CD4-positive, alpha-beta T cell treated with Interleukin-2 at 100 ng/mL for 4 hours (primary cell): ENCODE results near the gene SLC14A1.
A peak's percentile ranks its signal among the peaks of the same experiment; 100 is the strongest.
"Not testable (repeated sequence)": the region's sequence is repeated elsewhere in the genome, so short reads cannot be mapped to it uniquely, and the experiment has no call there.

Source experiments
- DNase-seq: peaks from one replicate; pipeline ENCODE4 v3.0.0-alpha.2; 2020; ENCODE audit warnings: low spot score

SLC14A1 gene

DNA sequence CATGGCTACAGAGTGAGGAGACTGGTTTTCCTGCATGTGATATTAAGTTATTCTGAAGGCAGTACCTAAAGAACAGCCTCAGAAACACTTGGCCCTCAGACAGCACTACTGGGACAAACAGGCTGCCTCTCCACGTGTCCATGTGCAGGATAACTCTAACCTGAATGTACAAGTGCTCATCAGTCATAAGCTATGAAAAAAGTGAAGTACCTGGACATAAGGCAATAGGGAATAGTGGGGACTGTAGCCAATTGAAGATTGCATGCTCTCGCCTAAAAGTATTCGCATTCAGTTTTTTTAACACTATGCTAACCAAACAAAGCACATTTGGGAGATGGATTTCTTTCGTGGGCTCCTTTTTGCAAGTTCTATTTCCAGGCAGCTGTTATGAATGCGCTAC is 33.0 kb downstream of the SLC14A1 start:
- DNase-seq, result no peak

DNA sequence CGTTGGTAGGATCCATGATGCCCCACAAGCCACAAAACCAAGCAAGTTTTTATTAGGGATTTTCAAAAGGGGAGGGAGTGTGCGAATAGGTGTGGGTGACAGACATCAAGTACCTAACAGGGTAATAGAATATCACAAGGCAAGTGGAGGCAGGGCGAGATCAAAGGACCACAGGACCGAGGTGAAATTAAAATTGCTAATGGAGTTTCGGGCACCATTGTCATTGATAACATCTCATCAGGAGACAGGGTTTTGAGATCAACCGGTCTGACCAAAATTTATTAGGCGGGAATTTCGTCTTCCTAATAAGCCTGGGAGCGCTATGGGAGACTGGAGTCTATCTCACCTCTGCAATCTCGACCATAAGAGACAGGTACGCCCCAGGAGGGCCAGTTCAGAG is 33.7 kb downstream of the SLC14A1 start:
- not testable (repeated sequence) for DNase-seq

DNA sequence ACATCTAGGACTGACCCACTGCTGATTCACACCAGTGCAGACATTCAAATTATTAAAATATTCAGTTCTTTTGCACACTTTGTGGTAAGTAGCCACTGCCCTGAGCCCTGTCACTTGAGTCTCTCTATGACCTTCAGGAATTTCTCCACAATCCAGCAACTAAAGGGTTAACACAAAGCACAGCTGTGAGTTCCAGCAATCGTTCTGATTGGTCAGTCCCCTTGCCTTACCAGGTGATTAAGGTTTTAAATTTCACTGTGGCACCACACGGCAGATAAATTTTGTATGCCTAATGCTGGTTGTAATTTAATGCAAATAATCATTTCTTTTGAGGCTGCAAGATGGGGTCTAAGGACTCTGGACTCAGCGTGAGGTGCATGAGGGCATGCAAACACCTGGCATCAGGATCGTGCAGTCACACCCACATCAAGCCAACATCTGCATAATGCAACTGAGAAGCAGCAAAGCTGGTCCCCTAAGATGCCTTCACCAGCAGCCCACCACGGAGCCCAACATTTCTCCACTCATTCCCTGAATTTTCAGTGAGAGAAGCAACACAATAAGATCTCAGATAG is 36.6 kb downstream of the SLC14A1 start:
- no peak for DNase-seq

DNA sequence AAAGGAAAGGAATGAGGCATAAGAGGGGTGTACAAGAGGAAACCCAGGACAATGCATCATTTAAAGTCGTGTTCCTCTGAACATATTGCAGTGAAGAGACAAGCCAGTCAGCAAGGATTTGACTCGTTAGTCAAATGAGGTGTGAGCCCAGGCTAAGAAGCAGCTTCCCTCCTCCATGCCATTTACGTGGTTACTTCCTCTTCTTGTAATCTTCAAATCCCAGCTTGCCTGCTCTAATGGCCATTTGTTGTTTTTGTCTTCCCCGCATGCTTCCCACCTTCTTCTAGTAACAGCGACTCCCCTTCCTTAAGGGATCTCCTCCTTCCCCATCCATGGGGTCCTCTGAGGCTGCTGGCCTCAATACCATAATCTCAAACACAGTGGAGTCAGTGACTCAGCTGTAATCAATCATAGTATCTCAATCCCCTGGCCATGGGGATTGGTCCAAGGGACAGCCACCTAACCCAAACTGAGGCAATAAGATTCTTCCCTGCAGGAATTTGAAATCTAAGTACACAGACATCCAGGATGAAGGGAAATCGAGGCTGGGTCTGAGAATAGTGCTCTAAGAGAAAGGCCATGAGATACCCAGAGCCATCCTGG is 37.6 kb downstream of the SLC14A1 start:
- no peak for DNase-seq

DNA sequence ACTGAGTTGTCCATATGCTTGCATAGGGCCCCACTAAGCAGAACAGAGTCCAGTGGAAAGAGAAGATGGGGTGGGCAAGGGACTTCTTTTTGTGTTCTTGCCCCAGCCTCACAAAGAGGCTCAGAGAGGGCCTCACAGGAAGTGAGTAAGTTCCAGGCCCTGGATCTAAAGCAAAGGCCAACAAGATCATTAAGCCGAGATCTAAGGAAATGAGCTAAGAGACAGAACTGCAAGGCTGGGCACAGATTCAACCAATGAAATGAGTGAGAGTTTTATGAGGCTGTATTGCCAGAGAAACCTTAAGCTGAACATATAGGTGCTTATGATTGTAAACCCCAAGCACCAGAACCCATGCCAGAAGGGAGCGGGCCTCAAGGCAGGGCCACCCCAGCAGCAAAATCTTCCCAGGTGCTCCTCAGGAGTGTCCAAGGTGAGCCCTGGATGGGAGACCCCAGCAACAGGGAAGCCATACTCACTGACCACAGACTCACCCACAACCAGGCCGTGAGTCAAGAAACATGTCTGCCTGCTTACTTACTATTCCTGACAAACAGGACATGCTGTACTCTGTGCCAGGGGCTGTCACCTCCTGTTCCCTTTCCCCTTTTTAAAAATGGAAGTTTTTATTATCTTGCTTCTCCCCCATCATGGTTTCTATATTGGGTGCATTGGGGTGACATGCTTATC is 40.2 kb downstream of the SLC14A1 start:
- DNase-seq, result no peak

DNA sequence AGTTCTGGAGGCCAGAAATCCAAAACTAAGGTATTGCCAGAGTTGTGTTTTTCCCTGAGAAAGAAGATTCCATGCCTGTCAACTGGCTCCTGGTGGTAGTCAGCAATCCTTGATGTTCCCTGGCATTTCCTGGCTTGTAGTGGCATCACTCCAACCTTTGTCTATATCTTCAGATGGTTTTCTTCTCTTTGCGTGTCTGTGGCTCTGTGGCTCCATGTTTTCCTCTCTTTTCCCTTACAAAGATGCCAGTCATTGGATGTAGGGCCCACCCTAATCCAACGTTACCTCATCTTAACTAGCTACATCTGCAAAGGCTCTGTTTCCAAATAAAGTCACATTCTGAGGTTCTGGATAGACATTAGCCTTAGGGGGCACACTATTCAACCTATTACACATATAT is 41.8 kb downstream of the SLC14A1 start:
- no peak for DNase-seq

DNA sequence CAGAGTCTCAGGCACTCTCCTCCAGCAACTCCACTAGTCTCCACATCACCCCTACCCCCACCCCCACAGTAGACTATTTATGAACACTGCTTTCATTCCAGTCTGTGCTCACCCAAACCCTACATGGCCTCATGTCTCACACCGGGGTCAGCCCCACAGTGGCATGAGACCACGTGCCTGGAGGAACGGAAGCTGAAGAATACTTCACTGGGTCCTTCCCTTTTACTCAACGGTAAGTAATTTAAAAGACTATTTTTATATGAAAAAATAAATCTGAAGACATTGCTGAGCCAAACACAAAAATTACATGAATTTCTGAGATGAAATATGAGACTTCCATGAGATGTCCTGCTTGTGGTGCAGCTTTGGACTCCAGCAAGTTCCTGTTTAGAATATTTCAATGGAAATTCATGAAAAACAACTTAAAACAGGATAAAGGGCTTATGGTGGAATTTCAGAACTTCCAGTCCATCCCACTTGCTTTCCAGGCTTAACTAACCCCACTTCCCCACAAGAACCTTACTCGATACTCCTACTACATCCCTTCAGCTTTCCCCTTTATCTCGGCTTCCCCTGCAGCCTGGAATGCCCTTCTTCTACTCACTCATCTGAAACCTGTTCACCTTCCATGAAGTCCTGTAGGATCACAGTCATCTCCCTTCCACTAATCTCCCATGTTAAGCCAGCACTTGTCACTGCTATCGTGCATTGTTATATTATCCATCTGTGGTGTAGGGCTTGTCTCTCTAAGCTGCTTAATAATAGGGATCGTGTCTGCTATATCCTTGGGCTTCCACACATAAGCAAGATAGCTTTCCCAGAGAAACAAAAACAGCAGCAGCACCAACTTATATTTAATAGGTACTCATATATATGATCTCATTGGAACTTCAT is 47.9 kb downstream of the SLC14A1 start:
- no peak for DNase-seq

DNA sequence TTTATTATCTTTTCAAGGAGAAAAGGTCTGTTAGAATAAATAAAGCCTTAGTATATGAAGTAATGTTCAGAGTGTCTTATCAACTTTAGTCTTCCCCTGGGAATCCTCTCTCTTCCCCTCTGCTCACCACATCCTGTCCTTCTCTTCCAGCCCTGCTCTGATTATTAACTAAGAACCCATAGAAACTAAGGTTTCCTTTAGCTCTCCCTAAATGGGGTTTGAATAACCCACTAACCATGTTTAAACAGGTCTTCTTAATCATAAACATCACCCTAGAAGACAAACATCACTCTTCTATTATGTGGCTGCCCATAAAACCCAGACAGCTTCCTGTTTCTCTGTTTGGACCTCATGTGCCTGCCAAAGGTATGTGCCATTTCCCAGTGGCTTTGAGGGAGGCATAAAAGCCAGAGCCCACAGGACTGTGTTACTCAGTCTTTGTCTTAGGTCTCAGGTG is 50.1 kb downstream of the SLC14A1 start:
- DNase-seq, result peak; percentile 33

DNA sequence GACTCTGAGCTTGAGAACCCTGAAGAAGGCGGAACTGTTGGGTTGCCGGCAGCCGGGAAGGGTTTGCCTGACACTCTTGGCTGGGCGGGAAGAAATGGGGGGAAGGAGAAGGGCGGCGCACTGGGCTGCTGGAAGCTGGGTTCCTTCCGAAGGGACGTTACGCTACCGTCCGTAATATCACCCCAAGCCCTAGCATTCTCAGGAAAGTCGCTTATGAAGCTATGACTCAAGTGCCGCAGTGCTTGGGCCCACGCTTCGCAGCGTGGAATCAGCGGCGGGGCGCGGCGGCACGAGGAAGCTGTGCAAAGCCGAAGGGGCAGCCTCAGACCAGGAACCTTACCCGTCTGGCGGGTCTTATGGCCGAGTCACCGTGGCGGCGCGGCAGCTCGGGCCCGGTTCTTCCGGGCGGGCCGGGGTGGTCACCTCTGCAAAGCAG is 51.3 kb downstream of the SLC14A1 start:
- peak; percentile 46 for DNase-seq

DNA sequence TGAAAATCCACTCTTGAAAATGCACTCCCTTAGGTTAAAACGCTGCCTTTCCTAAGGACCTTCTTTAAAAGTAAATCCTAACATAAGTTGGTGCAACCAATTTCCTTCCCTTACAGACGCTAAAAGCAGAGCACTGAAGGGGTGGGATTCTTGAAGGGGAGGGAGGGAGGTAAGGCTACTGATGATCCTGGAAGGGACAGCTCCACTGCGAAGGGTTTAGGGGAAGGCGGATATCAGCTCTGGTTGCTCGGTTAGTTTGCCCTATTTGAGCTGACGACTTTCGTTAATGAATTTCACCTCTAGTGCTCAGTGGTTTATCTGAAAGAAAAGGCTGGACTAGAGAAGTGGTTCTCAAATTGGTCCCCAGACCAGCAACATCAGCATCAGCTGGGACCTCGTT is 51.8 kb downstream of the SLC14A1 start:
- no peak for DNase-seq

DNA sequence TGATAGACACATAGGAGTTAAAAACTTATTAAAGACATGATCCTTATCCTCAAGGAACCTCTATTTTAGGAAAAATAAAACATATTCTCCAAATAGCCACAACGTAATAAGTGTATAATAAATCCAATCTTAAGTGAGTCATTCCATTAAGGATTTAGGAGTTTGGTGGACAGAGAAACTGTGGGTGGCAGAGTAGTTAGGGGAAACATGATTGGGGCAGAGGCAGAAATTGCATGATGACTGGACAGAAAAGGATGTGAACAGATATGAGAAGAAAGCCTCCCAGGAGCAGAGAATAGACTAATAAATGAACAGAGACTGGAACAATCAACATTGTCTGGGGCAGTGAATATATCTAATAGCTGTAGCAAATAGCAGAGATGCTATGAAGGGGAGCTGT is 53.4 kb downstream of the SLC14A1 start:
- DNase-seq, result no peak

DNA sequence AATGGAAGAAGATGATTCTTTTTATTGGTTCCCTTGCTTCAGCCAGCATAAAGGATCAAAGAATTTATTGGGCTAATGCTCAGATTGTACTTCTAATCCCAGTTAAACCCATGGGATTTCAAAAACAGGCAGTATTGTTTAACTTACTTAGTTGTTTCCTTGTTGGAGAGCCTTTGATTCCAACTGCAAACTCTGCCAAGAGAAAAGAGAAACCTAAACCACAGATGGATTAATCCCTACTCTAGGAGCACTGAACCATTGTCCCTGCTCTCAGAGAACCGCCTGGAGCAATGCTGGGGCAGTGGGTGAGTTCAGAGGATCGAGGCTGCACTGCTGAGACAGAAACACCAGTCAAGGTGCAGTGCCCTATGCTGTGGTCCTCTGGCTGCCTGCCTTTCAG is 56.6 kb downstream of the SLC14A1 start:
- DNase-seq, result no peak

DNA sequence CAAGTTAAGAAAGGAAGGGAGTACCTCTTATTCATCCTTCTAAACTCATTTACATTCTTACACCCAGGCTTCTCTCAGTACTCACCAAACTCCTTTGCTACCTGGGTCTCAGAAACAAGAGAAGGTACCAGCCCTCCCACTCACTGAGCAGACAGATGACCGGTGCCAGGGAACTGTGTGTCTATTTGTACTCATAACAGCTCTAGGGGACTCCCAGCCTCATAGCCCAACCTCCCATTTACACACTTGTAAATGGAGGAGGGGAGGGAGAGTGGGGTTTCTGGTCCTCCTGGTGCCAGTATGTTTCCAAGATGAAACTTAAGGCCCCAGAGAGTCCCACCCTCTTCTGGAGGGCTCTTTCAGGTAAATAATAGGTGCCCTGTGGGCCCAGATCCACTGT is 58.7 kb downstream of the SLC14A1 start:
- DNase-seq, result no peak

DNA sequence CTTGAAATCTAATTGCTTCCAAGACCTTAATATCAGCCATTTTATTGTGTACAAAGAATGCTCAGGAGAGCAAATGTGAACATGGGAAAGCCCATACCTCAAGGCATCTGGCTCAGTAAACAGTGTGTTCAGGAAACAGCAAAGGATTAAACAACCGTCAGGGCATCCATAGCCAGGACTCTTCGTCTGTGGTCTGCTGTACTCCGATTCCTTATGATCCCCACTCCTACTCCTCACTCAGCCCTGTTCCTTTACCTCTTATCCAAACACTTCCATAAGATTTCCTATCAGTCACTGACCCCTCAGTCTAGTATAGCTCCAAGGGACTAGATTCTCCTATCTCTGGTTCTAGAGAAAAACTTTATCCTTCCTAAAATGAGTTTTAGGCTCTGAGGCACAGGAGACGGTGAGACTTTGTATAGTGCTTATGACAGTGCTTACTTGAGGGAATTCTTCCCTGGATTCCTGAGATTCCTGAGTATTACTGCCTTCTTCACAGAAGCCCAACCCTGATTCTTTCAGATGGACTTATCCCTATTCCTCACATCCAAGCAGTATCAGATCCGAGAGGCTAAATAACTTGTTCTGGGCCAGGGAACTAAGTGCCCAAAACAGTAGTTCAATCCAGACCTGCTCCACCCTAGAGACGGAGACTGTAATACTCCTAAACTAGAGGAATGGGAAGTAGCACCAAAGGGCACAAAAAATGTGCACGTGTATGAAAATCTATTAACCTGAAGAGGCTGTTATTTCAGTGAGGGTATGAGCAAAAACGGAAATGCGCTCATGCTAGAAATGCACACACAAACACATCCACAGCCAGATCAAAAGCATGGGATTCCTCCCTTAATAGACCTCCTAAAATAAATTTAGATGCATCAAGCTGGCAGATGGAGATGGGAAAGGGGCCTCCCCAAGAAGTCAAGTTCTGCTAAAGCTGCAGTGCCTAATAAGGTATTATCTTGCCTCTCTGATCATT is 59.4 kb downstream of the SLC14A1 start:
- DNase-seq, result no peak

DNA sequence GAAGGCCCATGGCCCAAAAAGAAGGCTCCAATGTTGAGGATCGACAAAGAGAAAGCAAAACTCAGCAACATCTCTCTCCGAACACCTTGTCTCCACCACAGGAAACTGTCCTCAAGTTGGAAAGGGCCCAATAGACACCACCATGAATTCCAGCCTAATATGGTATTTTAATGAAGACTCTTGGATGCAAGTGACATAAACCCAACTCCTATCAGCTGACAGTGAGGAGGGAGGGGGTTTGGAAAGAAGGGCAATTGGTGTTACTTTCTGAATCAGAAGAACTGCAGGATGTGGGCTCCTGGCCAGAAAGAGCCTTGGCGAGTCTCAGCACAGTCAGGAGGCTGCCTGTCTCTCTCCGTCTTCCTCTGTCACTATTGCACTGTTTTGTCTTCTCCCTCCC is 61.2 kb downstream of the SLC14A1 start:
- DNase-seq, result peak; percentile 20

DNA sequence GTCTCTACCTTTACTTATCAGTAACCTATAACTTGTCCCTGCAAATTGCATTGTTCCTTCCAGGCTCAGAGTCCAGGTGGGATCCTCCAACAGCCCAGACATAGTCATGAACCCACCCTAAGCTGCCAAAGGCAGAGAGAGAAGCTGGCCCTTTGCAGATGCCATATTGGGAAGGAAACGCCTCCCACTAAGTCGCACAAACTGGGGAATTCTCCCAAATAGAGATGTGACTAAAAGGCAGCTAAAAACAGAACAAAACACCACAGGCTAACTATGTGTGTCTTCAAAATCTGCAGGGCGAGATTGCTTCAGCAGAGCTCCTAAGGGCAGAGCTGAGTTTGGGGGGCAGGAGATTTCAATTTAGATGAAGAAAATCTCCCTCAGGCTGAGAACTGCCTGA is 63.0 kb downstream of the SLC14A1 start:
- no peak for DNase-seq

DNA sequence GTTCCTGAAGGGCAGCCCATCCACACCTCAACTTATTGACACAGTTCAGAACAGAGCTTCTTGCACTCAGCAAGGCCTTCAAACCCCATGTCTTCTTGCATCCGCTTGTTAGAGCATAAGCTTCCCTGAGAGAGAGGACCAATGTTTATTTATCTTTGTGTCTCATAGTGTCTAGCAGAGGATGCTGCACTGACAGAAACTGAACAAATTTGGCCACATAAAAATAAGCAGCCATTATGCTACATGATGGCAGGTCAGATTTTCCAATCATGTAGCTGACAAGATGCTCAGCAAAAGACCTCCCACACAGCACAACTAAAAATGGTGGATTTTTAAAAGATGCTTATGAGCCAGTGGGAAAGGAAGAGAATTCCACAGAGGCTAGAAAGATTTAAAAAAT is 63.4 kb downstream of the SLC14A1 start:
- DNase-seq, result no peak

DNA sequence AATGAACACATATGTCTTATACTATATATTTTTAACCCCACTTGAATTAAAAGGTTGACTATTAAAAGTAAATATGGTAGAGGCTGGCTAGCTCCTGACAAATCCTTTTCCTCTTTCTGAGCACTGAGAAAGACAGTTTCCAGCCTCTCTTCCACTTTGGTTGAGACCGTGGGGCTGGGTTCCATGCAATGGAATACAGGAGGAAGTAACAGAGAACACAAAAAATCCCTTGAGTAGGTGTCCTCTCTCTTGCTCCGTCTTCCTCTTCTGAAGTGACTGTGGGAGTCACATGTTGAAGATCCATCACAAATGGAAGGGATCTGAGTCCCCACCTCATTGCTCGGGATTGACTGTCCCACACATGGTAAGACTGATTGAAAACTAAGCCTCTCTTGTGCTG is 64.9 kb downstream of the SLC14A1 start:
- DNase-seq, result no peak

DNA sequence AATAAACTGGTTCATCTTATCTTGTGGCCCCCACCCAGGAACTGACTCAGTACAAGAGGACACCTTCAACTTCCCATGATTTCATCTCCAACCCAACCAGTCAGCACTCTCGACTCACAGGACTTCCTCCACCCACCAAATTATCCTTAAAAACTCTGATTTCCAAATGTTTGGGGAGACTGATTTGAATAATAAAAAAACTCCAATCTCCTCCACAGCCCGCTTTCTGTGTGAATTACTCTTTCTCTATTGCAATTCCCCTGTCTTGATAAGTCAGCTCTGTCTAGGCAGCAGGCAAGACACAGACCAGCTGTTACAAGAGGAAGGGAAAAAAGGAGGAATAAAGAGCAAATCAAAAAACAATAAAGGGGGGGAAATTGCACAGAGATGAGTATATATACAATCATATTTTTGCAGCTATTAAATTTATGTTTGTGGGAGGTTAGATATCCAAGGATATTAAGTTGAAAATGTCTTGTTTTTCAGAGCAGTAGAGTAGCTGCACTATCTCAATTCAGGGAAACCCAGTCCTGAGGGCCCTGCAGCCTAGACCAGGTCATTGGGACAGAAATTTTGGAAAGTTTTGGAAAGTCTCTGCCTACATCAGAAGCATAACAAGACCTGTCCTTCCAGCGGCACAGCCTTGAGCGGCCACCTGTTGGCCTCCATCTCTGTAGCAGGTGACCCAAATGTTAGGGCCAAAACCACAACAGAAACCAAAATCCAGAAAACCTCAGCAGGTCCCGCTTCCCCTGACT is 68.7 kb downstream of the SLC14A1 start:
- no peak for DNase-seq

DNA sequence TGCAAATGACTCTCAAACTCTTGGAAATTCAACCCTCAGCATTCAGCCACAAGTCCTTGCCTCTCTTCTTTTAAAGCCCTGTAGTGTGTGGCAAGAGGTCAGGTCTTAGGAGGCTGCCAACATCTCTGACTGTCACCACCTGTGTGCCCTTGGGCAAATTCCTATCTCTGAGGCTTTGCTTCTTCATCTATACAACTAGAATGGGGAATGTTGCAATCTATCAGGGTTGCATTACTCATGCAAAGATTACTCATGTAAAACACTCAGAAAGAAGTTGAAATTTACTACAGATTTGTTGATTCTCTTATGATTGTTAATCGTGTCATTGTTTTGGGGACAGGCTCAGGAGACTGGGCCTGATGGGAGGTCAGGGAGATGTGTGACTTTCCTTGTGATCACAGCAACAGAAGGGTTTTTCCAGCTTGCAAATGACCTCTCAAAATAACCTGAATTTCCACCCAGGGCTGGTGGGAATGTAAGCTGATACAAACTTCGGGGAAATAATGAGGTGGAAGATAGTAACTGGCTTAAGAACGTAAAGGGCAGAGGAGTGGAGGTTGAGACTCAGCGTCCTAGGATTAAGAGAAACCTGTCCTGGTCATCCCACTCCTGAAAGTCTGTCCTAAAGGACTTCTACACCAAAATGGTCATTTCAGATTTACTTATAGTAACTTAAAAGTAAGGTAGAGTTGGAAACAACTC is 69.4 kb downstream of the SLC14A1 start:
- no peak for DNase-seq
